ENCODE data around the gene SRC.

The SRC gene

GRCh38 chr20:37345339-37346235 is at the start of gene SRC:
SRC (plus strand) TSS chr20:37346140; CDS start chr20:37384154, 38,014 bp downstream.
- DNase-seq: peak; percentile 45

- no peak for DNase-seq
Measured at GRCh38 chr20:37296371-37296770, 49.6 kb upstream of the SRC start.

- no peak for DNase-seq
Measured at GRCh38 chr20:37297066-37297736, 48.7 kb upstream of the SRC start.

GRCh38 chr20:37298190-37298939 is 47.6 kb upstream of the SRC start:
- no peak for DNase-seq

GRCh38 chr20:37299718-37300528 is 46.0 kb upstream of the SRC start:
- no peak for DNase-seq

- no peak for DNase-seq
Measured at GRCh38 chr20:37301120-37301519, 44.8 kb upstream of the SRC start.

- no peak for DNase-seq
Measured at GRCh38 chr20:37301558-37301957, 44.4 kb upstream of the SRC start.

GRCh38 chr20:37302981-37303380 is 43.0 kb upstream of the SRC start:
- no peak for DNase-seq

GRCh38 chr20:37303637-37304036 is 42.3 kb upstream of the SRC start:
- no peak for DNase-seq

GRCh38 chr20:37305079-37305478 is 40.9 kb upstream of the SRC start:
- DNase-seq: no peak

- no peak for DNase-seq
Measured at GRCh38 chr20:37305839-37306238, 40.1 kb upstream of the SRC start.

- DNase-seq: no peak
Measured at GRCh38 chr20:37308086-37309050, 37.6 kb upstream of the SRC start.

GRCh38 chr20:37309290-37309689 is 36.6 kb upstream of the SRC start:
- DNase-seq: no peak

GRCh38 chr20:37309936-37310590 is 35.9 kb upstream of the SRC start:
- DNase-seq: no peak

GRCh38 chr20:37310951-37311350 is 35.0 kb upstream of the SRC start:
- no peak for DNase-seq

GRCh38 chr20:37311710-37312355 is 34.1 kb upstream of the SRC start:
- DNase-seq: no peak

- no peak for DNase-seq
Measured at GRCh38 chr20:37313546-37314091, 32.3 kb upstream of the SRC start.

- DNase-seq: no peak
Measured at GRCh38 chr20:37314099-37314498, 31.8 kb upstream of the SRC start.

- no peak for DNase-seq
Measured at GRCh38 chr20:37314617-37315016, 31.3 kb upstream of the SRC start.

GRCh38 chr20:37315021-37315451 is 30.9 kb upstream of the SRC start:
- DNase-seq: no peak

Data from CD4-positive, alpha-beta T cell treated with Interferon gamma for 1 hour (primary cell).